ENCODE results near the gene RAPGEF2.

- TF ChIP-seq BCL11A (IDR thresholded peaks at IDR 0.05; ENCODE audit: low read depth in 2 of 2, low read length in 2 of 2) (no peak), SIN3A (conservative IDR thresholded peaks at IDR 0.05 in 1 of 2, IDR thresholded peaks at IDR 0.05 in 1 of 2; ENCODE audit: low read depth in 1 of 2, low read length in 2 of 2) (no peak), CHD2 (IDR thresholded peaks at IDR 0.05; ENCODE audit: low read length) (no peak), CTCF (IDR thresholded peaks at IDR 0.05; ENCODE audit: control extremely low read depth in 1 of 3, insufficient read depth in 1 of 3, low read depth in 1 of 3, low read length in 3 of 3) (no peak), RXRA (IDR thresholded peaks at IDR 0.05; ENCODE audit: insufficient read depth, low read depth, low read length) (no peak), ASH2L (IDR thresholded peaks at IDR 0.05; ENCODE audit: low read length) (no peak), MAX (IDR thresholded peaks at IDR 0.05) (no peak), SAP30 (IDR thresholded peaks at IDR 0.05; ENCODE audit: insufficient read depth, insufficient replicate concordance, low read length) (no peak), EP300 (IDR thresholded peaks at IDR 0.05; ENCODE audit: borderline replicate concordance in 1 of 2, low read depth in 2 of 2, low read length in 2 of 2) (no peak), POLR2A (IDR thresholded peaks at IDR 0.05; ENCODE audit: control extremely low read depth in 1 of 2, low read depth in 2 of 2, low read length in 2 of 2) (no peak), RFX5 (IDR thresholded peaks at IDR 0.05; ENCODE audit: borderline replicate concordance, low read depth, low read length) (no peak), BACH1 (IDR thresholded peaks at IDR 0.05; ENCODE audit: low read length) (no peak)
These were observed 175.5 kb downstream of the RAPGEF2 start for GRCh38 chr4:159278399-159278798.

All from H1 (cell line).